GM04504 (cell line): ENCODE measurements around the gene AKAP1.

Source experiments
- DNase-seq: peaks from one replicate; pipeline ENCODE4 v3.0.0-alpha.2; 2012; ENCODE audit warnings: low read depth

AKAP1 gene

DNA sequence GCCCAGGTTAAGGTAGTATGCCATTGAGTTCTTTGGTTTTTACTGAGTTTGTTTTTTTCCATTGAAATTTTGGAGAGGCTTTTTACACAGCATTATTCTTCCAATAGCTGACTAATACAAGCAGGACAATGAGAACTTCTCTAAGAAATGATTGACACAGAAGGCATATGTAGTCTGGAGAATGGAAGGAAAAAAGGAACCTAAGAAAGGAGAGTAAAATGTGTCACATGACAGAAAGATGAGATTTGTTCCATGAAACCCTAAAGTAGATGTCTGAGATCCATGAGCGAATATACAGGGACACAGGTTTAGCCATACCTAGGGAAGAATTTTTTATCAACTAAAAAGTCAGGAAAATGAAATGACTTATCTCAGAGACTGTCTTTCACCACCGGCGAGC lies 80.7 kb downstream of the AKAP1 start:
- no peak for DNase-seq

DNA sequence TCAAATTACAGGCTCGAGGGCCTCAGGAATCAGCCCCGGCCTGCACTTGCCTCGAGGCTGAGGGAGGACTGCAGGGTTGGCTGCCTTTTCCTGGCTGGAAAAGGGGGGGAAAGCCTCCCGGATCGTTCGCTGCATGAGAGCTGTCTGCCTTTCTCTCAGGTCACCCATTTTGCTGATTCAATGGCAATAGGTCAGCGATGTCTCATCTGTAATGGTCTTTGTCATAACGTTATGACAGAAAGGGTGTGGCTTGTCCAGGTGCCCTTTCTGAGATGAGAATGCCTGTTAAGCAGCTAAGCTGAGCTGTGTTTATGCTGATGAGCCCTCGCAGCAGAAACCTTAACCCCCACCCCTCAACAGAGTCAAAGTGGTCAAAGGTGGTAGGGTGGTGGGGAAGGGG lies 81.8 kb downstream of the AKAP1 start:
- no peak for DNase-seq

DNA sequence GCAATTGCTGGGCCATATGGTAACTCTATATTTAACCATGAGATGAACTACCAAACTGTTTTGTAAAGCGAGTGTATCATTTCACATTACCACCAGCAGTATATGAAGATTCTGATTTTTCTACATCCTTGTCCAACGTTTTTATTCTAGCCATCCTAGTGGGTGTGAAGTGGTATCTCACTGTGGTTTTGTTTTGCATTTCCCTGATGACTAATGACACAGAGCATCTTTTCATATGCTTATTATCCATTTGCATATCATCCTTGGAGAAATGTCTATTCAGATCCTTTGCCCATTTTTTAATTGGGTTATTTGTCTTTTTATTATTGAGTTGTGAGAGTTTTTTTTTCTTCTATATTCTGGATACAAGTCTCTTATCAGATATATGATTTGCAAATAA lies 83.6 kb downstream of the AKAP1 start:
- DNase-seq, result no peak

DNA sequence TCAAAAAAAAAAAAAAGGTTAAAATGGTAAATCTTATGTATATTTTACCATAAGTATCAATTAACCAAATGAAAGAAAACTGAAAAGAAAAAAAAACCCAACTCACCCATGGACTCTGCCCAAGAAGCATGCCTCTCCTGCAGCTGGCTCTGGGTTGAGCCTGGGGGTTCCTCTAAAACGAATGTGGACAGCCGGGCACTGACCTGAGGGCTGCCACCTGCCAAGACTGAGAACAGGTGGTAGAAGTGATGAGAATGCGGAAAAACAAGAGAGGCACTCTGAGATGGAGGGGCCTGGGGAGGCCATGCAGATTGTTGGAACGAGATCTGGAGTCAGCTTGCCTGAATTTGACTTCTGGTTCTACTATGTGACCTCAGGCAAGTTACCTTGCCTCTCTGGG lies 85.8 kb downstream of the AKAP1 start:
- DNase-seq, result no peak
